Neural crest cell (in vitro differentiated cells): Measurements from ENCODE around the gene USP6. TPM values are rescaled to one million over a fixed set of nuclear protein-coding genes. Genes with fewer than 3 reads are reported as not detected.
A peak's percentile ranks its signal among the peaks of the same experiment; 100 is the strongest.

Experiments used
- DNase-seq: peaks from one replicate; pipeline ENCODE4 v3.0.0; 2021; ENCODE audit warnings: low read depth, mixed read lengths, low spot score
- H3K27ac Mint-ChIP-seq: one replicate; pipeline ENCODE4 v1.8.0; 2021; ENCODE audit warnings: mild to moderate bottlenecking, mixed read lengths; ENCODE audit not compliant: unreplicated experiment
- H3K27me3 Mint-ChIP-seq: 2 replicates; pipeline ENCODE4 v1.8.0; 2021; ENCODE audit warnings: low read depth, mild to moderate bottlenecking, mixed read lengths
- H3K36me3 Mint-ChIP-seq: 2 replicates; pipeline ENCODE4 v1.8.0; 2021; ENCODE audit warnings: low read depth, mild to moderate bottlenecking, mixed read lengths
- H3K4me1 Mint-ChIP-seq: 2 replicates; pipeline ENCODE4 v1.8.0; 2021; ENCODE audit warnings: mixed read lengths
- H3K4me3 Mint-ChIP-seq: one replicate; pipeline ENCODE4 v1.8.0; 2021; ENCODE audit warnings: mild to moderate bottlenecking, mixed read lengths
- H3K9me3 Mint-ChIP-seq: 2 replicates; pipeline ENCODE4 v1.8.0; 2021; ENCODE audit warnings: mixed read lengths
- total RNA-seq: library from RNA; stranded (reverse); gene quantifications from 2 replicates; pipeline ENCODE4 v1.2.1, GENCODE V29; 2021
- TF ChIP-seq, protein P1 (sequence below): fragments of 200-600 bp; sonication (generic); conservative IDR thresholded peaks from 2 replicates; pipeline ENCODE4 v1.5.0; 2021; ENCODE audit warnings: antibody characterized with exemption, mild to moderate bottlenecking

The USP6 gene
- total RNA-seq, 1 donor from 2014 or later = 0.26 TPM

DNA sequence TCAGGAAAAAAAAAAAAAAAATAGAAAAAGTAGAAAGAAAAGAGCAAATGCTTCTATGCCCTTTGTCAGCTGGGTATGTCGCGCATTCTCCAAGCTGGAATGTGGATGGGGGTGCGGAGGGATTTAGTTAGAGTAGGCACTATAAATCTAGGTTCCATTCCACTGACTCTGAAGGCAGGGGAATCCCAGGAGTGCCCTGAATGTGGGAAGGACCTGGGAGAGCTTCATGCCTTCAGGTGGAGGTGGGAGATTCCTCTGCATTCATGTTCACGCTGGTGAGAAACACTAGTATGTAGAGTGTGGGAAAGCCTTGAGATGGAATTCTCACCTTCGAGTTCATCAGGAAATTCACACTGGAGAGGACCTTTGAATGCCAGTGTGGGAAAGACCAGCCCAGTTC, 16.6 kb upstream of the USP6 start:
- peaks cover 30% of the 10 kb centered on the region for H3K36me3 Mint-ChIP-seq
- H3K27me3 Mint-ChIP-seq = peaks cover 33% of the 10 kb centered on the region
- no peak for DNase-seq
- peaks cover 9% of the 10 kb centered on the region for H3K9me3 Mint-ChIP-seq
- TF ChIP-seq, protein P1, sequence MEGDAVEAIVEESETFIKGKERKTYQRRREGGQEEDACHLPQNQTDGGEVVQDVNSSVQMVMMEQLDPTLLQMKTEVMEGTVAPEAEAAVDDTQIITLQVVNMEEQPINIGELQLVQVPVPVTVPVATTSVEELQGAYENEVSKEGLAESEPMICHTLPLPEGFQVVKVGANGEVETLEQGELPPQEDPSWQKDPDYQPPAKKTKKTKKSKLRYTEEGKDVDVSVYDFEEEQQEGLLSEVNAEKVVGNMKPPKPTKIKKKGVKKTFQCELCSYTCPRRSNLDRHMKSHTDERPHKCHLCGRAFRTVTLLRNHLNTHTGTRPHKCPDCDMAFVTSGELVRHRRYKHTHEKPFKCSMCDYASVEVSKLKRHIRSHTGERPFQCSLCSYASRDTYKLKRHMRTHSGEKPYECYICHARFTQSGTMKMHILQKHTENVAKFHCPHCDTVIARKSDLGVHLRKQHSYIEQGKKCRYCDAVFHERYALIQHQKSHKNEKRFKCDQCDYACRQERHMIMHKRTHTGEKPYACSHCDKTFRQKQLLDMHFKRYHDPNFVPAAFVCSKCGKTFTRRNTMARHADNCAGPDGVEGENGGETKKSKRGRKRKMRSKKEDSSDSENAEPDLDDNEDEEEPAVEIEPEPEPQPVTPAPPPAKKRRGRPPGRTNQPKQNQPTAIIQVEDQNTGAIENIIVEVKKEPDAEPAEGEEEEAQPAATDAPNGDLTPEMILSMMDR = no peak
- H3K4me3 Mint-ChIP-seq = peak overlapping the region; percentile 47
- H3K27ac Mint-ChIP-seq = no peak overlapping the region
- peaks cover 8% of the 10 kb centered on the region for H3K4me1 Mint-ChIP-seq

DNA sequence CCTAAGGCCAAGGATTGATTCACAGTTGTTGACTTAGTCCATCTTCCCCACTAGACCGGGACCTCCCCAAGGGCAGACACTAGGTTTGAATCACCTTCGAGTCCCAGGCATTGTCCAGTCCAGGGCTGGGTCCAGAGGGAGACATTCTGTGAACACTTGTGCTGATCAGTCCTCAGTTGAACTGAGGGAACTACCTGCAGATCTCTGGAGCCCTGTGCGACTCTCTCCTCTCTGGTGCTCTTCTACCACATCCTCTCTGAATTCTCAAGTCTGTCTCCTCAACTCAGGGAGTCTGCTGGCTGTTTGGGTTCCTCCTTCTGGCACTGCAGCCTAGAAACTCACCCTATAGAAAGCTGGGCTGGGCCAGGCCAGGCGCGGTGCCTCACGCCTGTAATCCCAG, 15.0 kb upstream of the USP6 start:
- Mint-ChIP-seq H3K27me3 (peaks cover 27% of the 10 kb centered on the region), H3K4me1 (peaks cover 8% of the 10 kb centered on the region), H3K36me3 (peaks cover 32% of the 10 kb centered on the region), H3K4me3 (peak overlapping the region; percentile 77), H3K27ac (no peak overlapping the region), H3K9me3 (peaks cover 4% of the 10 kb centered on the region)
- TF ChIP-seq, protein P1 = no peak
- no peak for DNase-seq

DNA sequence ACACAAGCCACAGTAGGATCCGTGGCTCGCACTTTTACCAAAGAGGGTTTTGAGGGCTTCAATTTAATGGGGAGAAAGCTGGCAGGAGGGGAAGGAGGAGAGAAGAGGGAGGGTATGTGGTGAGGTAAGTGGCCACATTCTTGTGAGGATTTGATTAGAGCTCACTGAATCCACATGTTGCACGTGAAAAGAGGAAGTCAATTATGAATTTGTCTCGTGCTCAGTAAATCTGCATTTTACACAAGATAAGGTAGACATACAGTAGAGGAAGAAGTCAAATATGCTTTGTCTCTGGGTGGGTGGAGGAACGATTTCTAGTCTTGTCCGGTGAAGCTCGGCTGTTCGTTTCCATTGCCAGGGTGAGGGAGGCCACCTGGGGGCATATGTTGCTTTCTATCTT, 5.0 kb upstream of the USP6 start:
- Mint-ChIP-seq H3K36me3 (peaks cover 46% of the 10 kb centered on the region), H3K4me3 (peak overlapping the region; percentile 97)

DNA sequence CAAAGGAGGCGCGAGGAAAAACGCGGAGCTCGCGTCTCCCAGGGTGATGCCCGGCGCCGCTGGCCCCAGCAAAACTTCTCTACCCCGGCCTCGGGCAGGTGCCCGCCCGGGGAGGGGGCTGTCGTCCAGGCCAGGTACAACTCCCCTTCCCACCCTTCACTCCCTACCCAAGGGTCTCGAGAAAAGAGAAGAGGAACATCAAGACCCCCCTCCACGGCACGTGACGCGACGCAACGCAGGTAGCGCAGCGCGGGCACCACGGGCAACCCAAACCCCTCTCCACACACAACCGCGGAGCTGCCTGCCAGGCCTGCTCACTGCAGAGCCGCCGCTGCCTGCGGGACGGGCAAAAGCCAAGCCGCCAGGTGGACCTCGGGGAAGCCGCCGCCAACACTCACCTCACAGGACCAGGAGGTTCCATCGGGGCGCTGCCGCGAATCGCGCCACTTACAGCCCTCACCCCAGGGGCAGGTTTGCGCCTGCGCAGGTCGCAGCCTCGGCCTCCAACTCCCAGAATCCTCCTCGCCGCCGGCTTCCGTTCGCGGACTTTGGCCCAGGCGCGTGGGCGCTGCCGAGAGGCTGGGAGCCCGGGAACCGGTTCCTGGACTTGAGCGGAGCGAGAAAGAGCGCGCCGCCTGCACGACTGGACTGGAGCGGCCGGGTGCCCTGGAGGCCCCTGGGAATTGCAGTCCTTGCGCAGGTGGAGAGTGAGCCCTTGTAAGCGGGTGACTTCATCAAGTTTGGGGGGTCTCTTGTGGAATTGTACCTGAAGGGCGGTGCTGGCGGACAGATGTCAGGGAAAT, 4.2 kb upstream of the USP6 start, which contains the start of gene ZNF232:
Gene ZNF232, minus strand, starts transcription at position 477 of the 803 bp plus-strand sequence. Its CDS starts 56 bp downstream, at position 421.
- no peaks in the 10 kb centered on the region for H3K27me3 Mint-ChIP-seq
- H3K36me3 Mint-ChIP-seq = peaks cover 38% of the 10 kb centered on the region
- DNase-seq = peak; percentile 93
- no peaks in the 10 kb centered on the region for H3K9me3 Mint-ChIP-seq
- TF ChIP-seq, protein P1 = no peak
- H3K4me1 Mint-ChIP-seq = peaks cover 30% of the 10 kb centered on the region
- peak within 1 kb of the TSS; percentile 97 for H3K4me3 Mint-ChIP-seq
- peak within 1 kb of the TSS; percentile 97 for H3K27ac Mint-ChIP-seq

More for the DNA sequence above, 5.0 kb upstream of the USP6 start:
- peak overlapping the region; percentile 97 for H3K27ac Mint-ChIP-seq
- peaks cover 2% of the 10 kb centered on the region for H3K9me3 Mint-ChIP-seq
- no peak for DNase-seq
- H3K4me1 Mint-ChIP-seq = peaks cover 30% of the 10 kb centered on the region
- TF ChIP-seq, protein P1 = no peak
- no peaks in the 10 kb centered on the region for H3K27me3 Mint-ChIP-seq

DNA sequence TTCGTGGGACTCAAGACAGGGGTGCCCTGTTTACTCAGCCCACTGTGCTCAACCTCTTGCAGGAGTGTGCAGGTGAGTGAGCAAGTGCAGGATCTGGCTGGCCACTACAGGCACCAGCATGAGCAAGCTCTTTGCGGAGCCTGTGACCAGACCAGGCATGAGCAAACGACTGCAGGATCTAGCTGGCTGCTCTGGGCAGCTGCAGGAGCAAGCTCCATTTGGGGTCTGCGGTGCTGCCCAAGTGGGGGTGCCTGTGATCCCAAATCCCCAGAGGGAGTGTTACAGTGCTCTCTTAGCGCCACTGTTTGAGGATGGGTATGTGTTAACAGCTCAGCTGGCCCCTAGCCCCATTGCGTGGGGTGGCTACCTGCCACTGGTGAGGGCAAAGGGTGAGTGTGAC, 2.4 kb downstream of the USP6 start:
- Mint-ChIP-seq H3K4me3 (peak overlapping the region; percentile 23), H3K27me3 (no peaks in the 10 kb centered on the region), H3K36me3 (no peaks in the 10 kb centered on the region), H3K9me3 (no peaks in the 10 kb centered on the region), H3K4me1 (peaks cover 10% of the 10 kb centered on the region), H3K27ac (no peak overlapping the region)
- no peak for DNase-seq
- TF ChIP-seq, protein P1 = no peak
